Prostate gland (tissue), 2 donors: ENCODE results near the gene KCTD11. TPM values are rescaled to one million over a fixed set of nuclear protein-coding genes. Genes with fewer than 3 reads are reported as not detected.
"Not testable (repeated sequence)": the region's sequence is repeated elsewhere in the genome, so short reads cannot be mapped to it uniquely, and the experiment has no call there.

ENCODE experiments used
- DNase-seq: peaks from one replicate; pipeline ENCODE4 v3.0.0-alpha.2; 2019; ENCODE audit warnings: low spot score
- H3K27ac ChIP-seq, 2 donors: fragments of 200-600 bp; sonication (generic); 2 replicates each; pipeline ENCODE4 v1.5.1; 2017 to 2019
- H3K27me3 ChIP-seq: fragments of 200-600 bp; sonication (generic); replicated peaks from 2 replicates; pipeline ENCODE4 v1.5.1; 2019; ENCODE audit not compliant: insufficient read depth
- H3K36me3 ChIP-seq, 2 donors: fragments of 200-600 bp; sonication (generic); 1 replicate in 1 of 2; 2 replicates in 1 of 2; pipeline versions ENCODE4 v1.5.1 to v1.8.1; 2017 to 2019
- H3K4me1 ChIP-seq: fragments of 200-600 bp; sonication (generic); replicated peaks from 2 replicates; pipeline ENCODE4 v1.5.1; 2019
- H3K4me3 ChIP-seq, 2 donors: fragments of 200-600 bp; sonication (generic); 2 replicates each; pipeline ENCODE4 v1.5.1; 2017 to 2019
- H3K9me3 ChIP-seq: fragments of 200-600 bp; sonication (generic); 2 replicates; pipeline ENCODE4 v1.5.1; 2017
- CTCF ChIP-seq, 4 experiments: fragments of 200-600 bp in 2 of 4; fragments of 450-650 bp in 2 of 4; sonication (generic) in 2 of 4; IDR thresholded peaks; 1 replicate in 3 of 4; 2 replicates in 1 of 4; pipeline ENCODE4 v1.5.1; 2016 to 2019; ENCODE audit warnings: antibody characterized with exemption in 4 of 4, mild to moderate bottlenecking in 2 of 4, moderate library complexity in 2 of 4
- POLR2A ChIP-seq: fragments of 450-650 bp; IDR thresholded peaks from one replicate; pipeline ENCODE4 v1.6.1; 2016; ENCODE audit warnings: antibody characterized with exemption, mild to moderate bottlenecking
- POLR2AphosphoS5 ChIP-seq: sonication (generic); formaldehyde crosslinking; IDR thresholded peaks from one replicate; pipeline ENCODE4 v1.6.1; 2017; ENCODE audit warnings: antibody characterized with exemption
- WGBS: methylation state at CpG from one replicate; pipeline ENCODE4 v1.1.5; 2018; 5-methylcytosine and 5-hydroxymethylcytosine counted together
- intact Hi-C: fragments of 100-400 bp; cut with DNase I; formaldehyde crosslinking; loops from one replicate; pipeline ENCODE4 v1.14.2; 2022
- total RNA-seq, 2 donors: library from RNA; depleted of rRNA; stranded (reverse); fragments of >200 nt; gene quantifications; one replicate each; pipeline ENCODE4 v1.1.0, GENCODE V29; 2016

The KCTD11 gene
- total RNA-seq, 2 donors from 2014 or later = 8.9 to 15.2 TPM

- intact Hi-C loops = no loop called here
- 40% methylated on average over 17 of the region's 17 CpGs for WGBS
- H3K4me3 ChIP-seq = no peak within 1 kb of the TSS
- no peaks in the 10 kb centered on the region for H3K27me3 ChIP-seq
- DNase-seq = no peak
- H3K9me3 ChIP-seq = no peaks in the 10 kb centered on the region
- no peak within 1 kb of the TSS for H3K27ac ChIP-seq
- H3K36me3 ChIP-seq = no peaks in the 10 kb centered on the region
- no peaks in the 10 kb centered on the region for H3K4me1 ChIP-seq
- no peak for TF ChIP-seq CTCF (IDR thresholded peaks at IDR 0.05)
- TF ChIP-seq POLR2A = no peak
- TF ChIP-seq POLR2AphosphoS5 = no peak
Observed at GRCh38 chr17:7336240-7337175, 15.5 kb upstream of the KCTD11 start, which contains the start of gene ACAP1. TSS of gene ACAP1 (plus strand) at chr17:7336529. CDS start at chr17:7336735, 206 bp downstream.

GRCh38 chr17:7337600-7337999, 14.4 kb upstream of the KCTD11 start:
- H3K4me1 ChIP-seq, H3K27ac ChIP-seq, H3K4me3 ChIP-seq, H3K27me3 ChIP-seq, intact Hi-C loops, DNase-seq, H3K36me3 ChIP-seq, H3K9me3 ChIP-seq: not testable (repeated sequence)
- WGBS = 72% methylated on average over 7 of the region's 7 CpGs

GRCh38 chr17:7340179-7340578, 11.8 kb upstream of the KCTD11 start:
- H3K9me3 ChIP-seq = no peaks in the 10 kb centered on the region
- TF ChIP-seq POLR2AphosphoS5 (peak; percentile 33), POLR2A (no peak)
- DNase-seq = no peak
- H3K27ac ChIP-seq = no peak overlapping the region
- 32% methylated on average over 2 of the region's 2 CpGs for WGBS
- intact Hi-C loops = no loop called here
- H3K4me3 ChIP-seq = no peak overlapping the region
- H3K27me3 ChIP-seq = no peaks in the 10 kb centered on the region
- no peaks in the 10 kb centered on the region for H3K36me3 ChIP-seq
- no peaks in the 10 kb centered on the region for H3K4me1 ChIP-seq

GRCh38 chr17:7341842-7342241, 10.1 kb upstream of the KCTD11 start:
- 93% methylated on average over 13 of the region's 13 CpGs for WGBS
- intact Hi-C loops = no loop called here

GRCh38 chr17:7343250-7343649, 8.7 kb upstream of the KCTD11 start:
- Histone ChIP-seq H3K4me3 (no peak overlapping the region), H3K27ac (no peak overlapping the region), H3K27me3 (no peaks in the 10 kb centered on the region), H3K9me3 (no peaks in the 10 kb centered on the region), H3K36me3 (no peaks in the 10 kb centered on the region), H3K4me1 (no peaks in the 10 kb centered on the region)
- TF ChIP-seq POLR2AphosphoS5 (no peak), CTCF (IDR thresholded peaks at IDR 0.05) (no peak), POLR2A (no peak)
- 69% methylated on average over 15 of the region's 15 CpGs for WGBS
- intact Hi-C loops = no loop called here
- DNase-seq = no peak

More at GRCh38 chr17:7341842-7342241, 10.1 kb upstream of the KCTD11 start:
- H3K36me3 ChIP-seq = no peaks in the 10 kb centered on the region
- DNase-seq = no peak
- H3K27me3 ChIP-seq = no peaks in the 10 kb centered on the region
- no peak for TF ChIP-seq POLR2AphosphoS5
- TF ChIP-seq POLR2A = no peak
- no peak for TF ChIP-seq CTCF (IDR thresholded peaks at IDR 0.05)
- no peaks in the 10 kb centered on the region for H3K9me3 ChIP-seq
- H3K4me1 ChIP-seq = no peaks in the 10 kb centered on the region
- H3K27ac ChIP-seq = no peak overlapping the region
- no peak overlapping the region for H3K4me3 ChIP-seq
